Nephron progenitor cell (in vitro differentiated cells): ENCODE results near the gene NDUFV1.
"Not testable (repeated sequence)": the region's sequence is repeated elsewhere in the genome, so short reads cannot be mapped to it uniquely, and the experiment has no call there.

Experiments used
- DNase-seq: peaks from one replicate; pipeline ENCODE4 v3.0.0; 2021
- H3K27ac Mint-ChIP-seq: 2 replicates; pipeline ENCODE4 v1.8.0; 2021; ENCODE audit warnings: mild to moderate bottlenecking, moderate library complexity, mixed read lengths
- H3K27me3 Mint-ChIP-seq: 2 replicates; pipeline ENCODE4 v1.8.0; 2021; ENCODE audit warnings: mild to moderate bottlenecking, low read depth, mixed read lengths; ENCODE audit not compliant: poor library complexity
- H3K36me3 Mint-ChIP-seq: 2 replicates; pipeline ENCODE4 v1.8.0; 2021; ENCODE audit warnings: low read depth, mixed read lengths
- H3K4me1 Mint-ChIP-seq: 2 replicates; pipeline ENCODE4 v1.8.0; 2021; ENCODE audit warnings: mixed read lengths
- H3K4me3 Mint-ChIP-seq: 2 replicates; pipeline ENCODE4 v1.8.0; 2021; ENCODE audit warnings: mild to moderate bottlenecking, moderate library complexity, mixed read lengths
- H3K9me3 Mint-ChIP-seq: 2 replicates; pipeline ENCODE4 v1.8.0; 2021; ENCODE audit warnings: mild to moderate bottlenecking, moderate library complexity, mixed read lengths
- CTCF ChIP-seq: fragments of 200-600 bp; sonication (generic); IDR thresholded peaks from 2 replicates; pipeline ENCODE4 v1.5.0; 2021; ENCODE audit warnings: antibody characterized with exemption

Gene NDUFV1

GRCh38 chr11:67657300-67657699 is 50.6 kb downstream of the NDUFV1 start:
- Mint-ChIP-seq H3K4me3 (no peak overlapping the region), H3K9me3 (peaks cover 27% of the 10 kb centered on the region), H3K27me3 (peaks cover 13% of the 10 kb centered on the region), H3K27ac (no peak overlapping the region), H3K36me3 (no peaks in the 10 kb centered on the region), H3K4me1 (peaks cover under 1% of the 10 kb centered on the region)
- DNase-seq: no peak
- no peak for TF ChIP-seq CTCF

DNA sequence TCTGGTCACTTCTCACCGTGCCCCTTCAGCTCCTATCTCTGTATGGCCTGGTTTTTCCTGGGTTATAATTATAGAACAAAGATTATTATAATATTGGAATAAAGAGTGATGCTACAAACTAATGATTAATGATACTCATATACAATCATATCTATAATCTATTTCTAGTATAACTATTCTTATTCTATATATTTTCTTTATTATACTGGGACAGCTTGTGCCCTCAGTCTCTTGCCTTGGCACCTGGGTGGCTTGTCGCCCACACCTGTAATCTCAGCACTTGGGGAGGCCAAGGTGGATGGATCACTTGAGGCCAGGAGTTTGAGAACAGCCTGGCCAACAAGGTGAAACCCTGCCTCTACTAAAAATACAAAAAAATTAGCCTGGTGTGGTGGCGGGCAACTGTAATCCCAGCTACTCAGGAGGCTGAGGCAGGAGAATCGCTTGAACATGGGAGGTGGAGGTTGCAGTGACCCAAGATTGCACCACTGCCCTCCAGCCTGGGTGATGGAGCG is 53.0 kb downstream of the NDUFV1 start:
- H3K4me1 Mint-ChIP-seq, DNase-seq, H3K4me3 Mint-ChIP-seq, H3K36me3 Mint-ChIP-seq, H3K27ac Mint-ChIP-seq: not testable (repeated sequence)
- H3K27me3 Mint-ChIP-seq: peaks cover 15% of the 10 kb centered on the region
- peaks cover 19% of the 10 kb centered on the region for H3K9me3 Mint-ChIP-seq
- TF ChIP-seq CTCF: peak; percentile 35

DNA sequence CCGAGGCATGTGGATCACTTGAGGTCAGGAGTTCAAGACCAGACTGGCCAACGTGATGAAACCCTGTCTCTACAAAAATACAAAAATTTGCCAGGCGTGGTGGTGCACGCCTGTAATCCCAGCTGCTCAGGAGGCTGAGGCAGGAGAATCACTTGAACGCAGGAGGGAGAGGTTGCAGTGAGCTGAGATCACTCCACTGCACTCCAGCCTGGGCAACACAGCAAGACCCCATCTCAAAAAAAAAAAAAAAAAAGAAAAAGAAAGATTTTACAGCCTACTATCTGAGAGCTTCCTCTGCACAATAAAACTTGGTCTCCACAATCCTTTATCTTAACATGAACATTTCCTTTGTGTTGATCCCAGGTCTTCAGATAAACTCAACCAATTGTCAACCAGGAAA is 54.0 kb downstream of the NDUFV1 start:
- H3K36me3 Mint-ChIP-seq, H3K27ac Mint-ChIP-seq, H3K4me1 Mint-ChIP-seq, DNase-seq, H3K4me3 Mint-ChIP-seq: not testable (repeated sequence)
- H3K27me3 Mint-ChIP-seq: peaks cover 15% of the 10 kb centered on the region
- H3K9me3 Mint-ChIP-seq: peaks cover 16% of the 10 kb centered on the region
